HepG2 (cell line): ENCODE results near the gene B4GALT1. TPM values are rescaled to one million over a fixed set of nuclear protein-coding genes. Genes with fewer than 3 reads are reported as not detected.

Experiments
- GATAD1 ChIP-seq: IDR thresholded peaks from 2 replicates; pipeline ENCODE4 v1.6.1; 2016; ENCODE audit warnings: missing genetic modification reagents, missing compliant biosample characterization
- HNF4A ChIP-seq: sonication (generic); formaldehyde crosslinking; IDR thresholded peaks from 2 replicates; pipeline ENCODE4 v1.4.0; 2020; ENCODE audit warnings: missing genetic modification reagents
- HOXA5 ChIP-seq: sonication (generic); formaldehyde crosslinking; IDR thresholded peaks from 2 replicates; pipeline ENCODE4 v1.4.0; 2020; ENCODE audit warnings: missing genetic modification reagents
- THAP11 ChIP-seq: IDR thresholded peaks from 2 replicates; pipeline ENCODE4 v1.6.1; 2016; ENCODE audit warnings: missing biosample characterization, missing genetic modification reagents
- ZSCAN22 ChIP-seq: sonication (generic); formaldehyde crosslinking; IDR thresholded peaks from 2 replicates; pipeline ENCODE4 v1.4.0; 2020; ENCODE audit warnings: mild to moderate bottlenecking, missing genetic modification reagents
- polyA plus RNA-seq, 8 experiments: library from polyadenylated mRNA; depleted of rRNA in 3 of 8; stranded (reverse) in 7 of 8; unstranded in 1 of 8; fragments of >200 nt; fragmentation: Illumina TruSeq in 4 of 8; extraction: Trizol in 4 of 8; gene quantifications; 2 replicates each; pipeline versions ENCODE4 v1.2.1 to v1.2.3, GENCODE V29; 2011 to 2016; ENCODE audit warnings: low read depth in 4 of 8, missing spikeins in 1 of 8, mixed read lengths in 1 of 8; ENCODE audit not compliant: insufficient read depth in 1 of 8
- total RNA-seq, 5 experiments: library from RNA; depleted of rRNA; stranded (reverse); fragments of >200 nt; fragmentation: Illumina TruSeq; extraction: Trizol; gene quantifications; 2 replicates each; pipeline ENCODE4 v1.2.3, GENCODE V29; 2016; ENCODE audit warnings: low read depth in 1 of 5
- TF ChIP-seq, protein P1 (sequence below): sonication (generic); formaldehyde crosslinking; IDR thresholded peaks from 2 replicates; pipeline ENCODE4 v1.4.0; 2020; ENCODE audit warnings: mild to moderate bottlenecking, missing genetic modification reagents
- TF ChIP-seq, protein P2 (sequence below): sonication (generic); formaldehyde crosslinking; IDR thresholded peaks from 2 replicates; pipeline ENCODE4 v1.5.0; 2020; ENCODE audit warnings: missing genetic modification reagents, mild to moderate bottlenecking, borderline replicate concordance
- TF ChIP-seq, protein P3 (sequence below): sonication (generic); formaldehyde crosslinking; IDR thresholded peaks from 2 replicates; pipeline ENCODE4 v1.5.0; 2020; ENCODE audit warnings: missing genetic modification reagents, mild to moderate bottlenecking, borderline replicate concordance
- TF ChIP-seq, protein P4 (sequence below): sonication (generic); formaldehyde crosslinking; IDR thresholded peaks from 2 replicates; pipeline ENCODE4 v1.4.0; 2020; ENCODE audit warnings: missing genetic modification reagents, borderline replicate concordance
- TF ChIP-seq, protein P5 (sequence below): sonication (generic); formaldehyde crosslinking; IDR thresholded peaks from 2 replicates; pipeline ENCODE4 v1.4.0; 2020; ENCODE audit warnings: missing genetic modification reagents, mild to moderate bottlenecking, borderline replicate concordance
- TF ChIP-seq, protein P6 (sequence below): sonication (generic); formaldehyde crosslinking; IDR thresholded peaks from 2 replicates; pipeline ENCODE4 v1.4.0; 2020; ENCODE audit warnings: missing genetic modification reagents
- TF ChIP-seq, protein P7 (sequence below): sonication (generic); formaldehyde crosslinking; IDR thresholded peaks from 2 replicates; pipeline ENCODE4 v1.4.0; 2020; ENCODE audit warnings: missing genetic modification reagents

Gene B4GALT1
- total and polyA plus RNA-seq, 2 of the 13 experiments (the other 11 are each of a cell fraction or from before 2014, with no cell fraction given), result 15.7 to 33.5 TPM

DNA sequence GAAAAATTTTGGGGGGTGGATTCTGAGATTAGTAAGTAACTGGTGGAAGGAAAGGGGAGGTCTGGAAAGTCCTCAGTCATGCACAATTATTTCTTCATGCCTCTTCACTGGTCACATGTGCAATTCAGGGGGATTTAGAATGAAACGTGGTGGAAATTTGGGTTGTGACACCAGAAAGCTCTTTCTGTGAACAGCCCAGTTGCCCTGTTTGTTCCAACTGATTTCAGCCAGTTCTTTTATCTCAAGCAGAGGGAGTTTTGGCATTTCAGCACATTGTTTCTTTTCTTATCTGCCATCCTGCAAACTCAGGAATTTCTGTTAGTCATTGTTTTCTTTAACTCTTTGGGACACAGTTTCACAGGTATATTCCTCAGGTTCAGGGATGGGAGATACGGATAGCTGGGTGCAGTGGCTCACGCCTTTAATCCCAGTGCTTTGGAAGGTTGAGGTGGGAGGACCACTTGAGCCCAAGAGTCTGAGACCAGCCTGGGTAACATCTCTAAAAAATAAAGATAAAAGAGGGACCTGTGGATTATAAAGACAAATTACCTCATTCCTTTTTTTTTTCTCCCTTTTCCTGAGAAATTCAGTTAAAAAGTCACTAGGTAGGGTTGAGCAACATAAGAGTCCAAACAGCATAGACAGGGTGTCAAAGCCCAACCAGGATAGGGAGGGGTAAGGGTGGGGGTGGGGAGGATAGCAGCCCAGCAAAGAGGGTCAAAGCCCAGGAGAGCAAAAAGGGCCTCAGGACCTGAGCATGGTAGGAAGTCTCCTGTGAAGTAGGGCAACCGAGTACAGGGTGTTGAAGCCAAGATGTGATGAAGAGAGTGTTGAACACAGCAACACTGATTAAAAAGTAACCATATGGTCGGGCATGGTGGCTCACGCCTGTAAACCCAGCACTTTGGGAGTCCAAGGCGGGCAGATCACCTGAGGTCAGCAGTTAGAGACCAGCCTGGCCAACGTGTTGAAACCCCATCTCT, 5.4 kb upstream of the B4GALT1 start (continued):
- TF ChIP-seq GATAD1 (CRISPR knock-in tag), result no peak
- TF ChIP-seq, protein P1, sequence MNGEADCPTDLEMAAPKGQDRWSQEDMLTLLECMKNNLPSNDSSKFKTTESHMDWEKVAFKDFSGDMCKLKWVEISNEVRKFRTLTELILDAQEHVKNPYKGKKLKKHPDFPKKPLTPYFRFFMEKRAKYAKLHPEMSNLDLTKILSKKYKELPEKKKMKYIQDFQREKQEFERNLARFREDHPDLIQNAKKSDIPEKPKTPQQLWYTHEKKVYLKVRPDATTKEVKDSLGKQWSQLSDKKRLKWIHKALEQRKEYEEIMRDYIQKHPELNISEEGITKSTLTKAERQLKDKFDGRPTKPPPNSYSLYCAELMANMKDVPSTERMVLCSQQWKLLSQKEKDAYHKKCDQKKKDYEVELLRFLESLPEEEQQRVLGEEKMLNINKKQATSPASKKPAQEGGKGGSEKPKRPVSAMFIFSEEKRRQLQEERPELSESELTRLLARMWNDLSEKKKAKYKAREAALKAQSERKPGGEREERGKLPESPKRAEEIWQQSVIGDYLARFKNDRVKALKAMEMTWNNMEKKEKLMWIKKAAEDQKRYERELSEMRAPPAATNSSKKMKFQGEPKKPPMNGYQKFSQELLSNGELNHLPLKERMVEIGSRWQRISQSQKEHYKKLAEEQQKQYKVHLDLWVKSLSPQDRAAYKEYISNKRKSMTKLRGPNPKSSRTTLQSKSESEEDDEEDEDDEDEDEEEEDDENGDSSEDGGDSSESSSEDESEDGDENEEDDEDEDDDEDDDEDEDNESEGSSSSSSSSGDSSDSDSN (CRISPR knock-in tag), result no peak
- TF ChIP-seq HOXA5, result no peak
- TF ChIP-seq, protein P2, sequence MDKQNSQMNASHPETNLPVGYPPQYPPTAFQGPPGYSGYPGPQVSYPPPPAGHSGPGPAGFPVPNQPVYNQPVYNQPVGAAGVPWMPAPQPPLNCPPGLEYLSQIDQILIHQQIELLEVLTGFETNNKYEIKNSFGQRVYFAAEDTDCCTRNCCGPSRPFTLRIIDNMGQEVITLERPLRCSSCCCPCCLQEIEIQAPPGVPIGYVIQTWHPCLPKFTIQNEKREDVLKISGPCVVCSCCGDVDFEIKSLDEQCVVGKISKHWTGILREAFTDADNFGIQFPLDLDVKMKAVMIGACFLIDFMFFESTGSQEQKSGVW (CRISPR knock-in tag), result no peak
- TF ChIP-seq, protein P3, sequence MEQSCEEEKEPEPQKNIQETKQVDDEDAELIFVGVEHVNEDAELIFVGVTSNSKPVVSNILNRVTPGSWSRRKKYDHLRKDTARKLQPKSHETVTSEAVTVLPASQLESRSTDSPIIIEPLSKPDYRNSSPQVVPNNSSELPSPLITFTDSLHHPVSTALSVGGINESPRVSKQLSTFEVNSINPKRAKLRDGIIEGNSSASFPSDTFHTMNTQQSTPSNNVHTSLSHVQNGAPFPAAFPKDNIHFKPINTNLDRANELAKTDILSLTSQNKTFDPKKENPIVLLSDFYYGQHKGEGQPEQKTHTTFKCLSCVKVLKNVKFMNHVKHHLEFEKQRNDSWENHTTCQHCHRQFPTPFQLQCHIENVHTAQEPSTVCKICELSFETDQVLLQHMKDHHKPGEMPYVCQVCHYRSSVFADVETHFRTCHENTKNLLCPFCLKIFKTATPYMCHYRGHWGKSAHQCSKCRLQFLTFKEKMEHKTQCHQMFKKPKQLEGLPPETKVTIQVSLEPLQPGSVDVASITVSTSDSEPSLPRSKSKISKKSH (CRISPR knock-in tag), result no peak
- TF ChIP-seq, protein P4, sequence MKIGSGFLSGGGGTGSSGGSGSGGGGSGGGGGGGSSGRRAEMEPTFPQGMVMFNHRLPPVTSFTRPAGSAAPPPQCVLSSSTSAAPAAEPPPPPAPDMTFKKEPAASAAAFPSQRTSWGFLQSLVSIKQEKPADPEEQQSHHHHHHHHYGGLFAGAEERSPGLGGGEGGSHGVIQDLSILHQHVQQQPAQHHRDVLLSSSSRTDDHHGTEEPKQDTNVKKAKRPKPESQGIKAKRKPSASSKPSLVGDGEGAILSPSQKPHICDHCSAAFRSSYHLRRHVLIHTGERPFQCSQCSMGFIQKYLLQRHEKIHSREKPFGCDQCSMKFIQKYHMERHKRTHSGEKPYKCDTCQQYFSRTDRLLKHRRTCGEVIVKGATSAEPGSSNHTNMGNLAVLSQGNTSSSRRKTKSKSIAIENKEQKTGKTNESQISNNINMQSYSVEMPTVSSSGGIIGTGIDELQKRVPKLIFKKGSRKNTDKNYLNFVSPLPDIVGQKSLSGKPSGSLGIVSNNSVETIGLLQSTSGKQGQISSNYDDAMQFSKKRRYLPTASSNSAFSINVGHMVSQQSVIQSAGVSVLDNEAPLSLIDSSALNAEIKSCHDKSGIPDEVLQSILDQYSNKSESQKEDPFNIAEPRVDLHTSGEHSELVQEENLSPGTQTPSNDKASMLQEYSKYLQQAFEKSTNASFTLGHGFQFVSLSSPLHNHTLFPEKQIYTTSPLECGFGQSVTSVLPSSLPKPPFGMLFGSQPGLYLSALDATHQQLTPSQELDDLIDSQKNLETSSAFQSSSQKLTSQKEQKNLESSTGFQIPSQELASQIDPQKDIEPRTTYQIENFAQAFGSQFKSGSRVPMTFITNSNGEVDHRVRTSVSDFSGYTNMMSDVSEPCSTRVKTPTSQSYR, result peak; percentile 80
- TF ChIP-seq, protein P5, sequence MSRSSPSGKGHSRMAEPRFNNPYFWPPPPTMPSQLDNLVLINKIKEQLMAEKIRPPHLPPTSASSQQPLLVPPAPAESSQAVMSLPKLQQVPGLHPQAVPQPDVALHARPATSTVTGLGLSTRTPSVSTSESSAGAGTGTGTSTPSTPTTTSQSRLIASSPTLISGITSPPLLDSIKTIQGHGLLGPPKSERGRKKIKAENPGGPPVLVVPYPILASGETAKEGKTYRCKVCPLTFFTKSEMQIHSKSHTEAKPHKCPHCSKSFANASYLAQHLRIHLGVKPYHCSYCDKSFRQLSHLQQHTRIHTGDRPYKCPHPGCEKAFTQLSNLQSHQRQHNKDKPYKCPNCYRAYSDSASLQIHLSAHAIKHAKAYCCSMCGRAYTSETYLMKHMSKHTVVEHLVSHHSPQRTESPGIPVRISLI (CRISPR knock-in tag), result peak; percentile 78; the same call in 1 of the 2 replicates
- TF ChIP-seq ZSCAN22, result no peak
- TF ChIP-seq, protein P6, sequence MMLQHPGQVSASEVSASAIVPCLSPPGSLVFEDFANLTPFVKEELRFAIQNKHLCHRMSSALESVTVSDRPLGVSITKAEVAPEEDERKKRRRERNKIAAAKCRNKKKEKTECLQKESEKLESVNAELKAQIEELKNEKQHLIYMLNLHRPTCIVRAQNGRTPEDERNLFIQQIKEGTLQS, result peak; percentile 76
- no peak for TF ChIP-seq THAP11 (CRISPR knock-in tag)
- peak; percentile 65 for TF ChIP-seq HNF4A (CRISPR knock-in tag)
- TF ChIP-seq, protein P7, sequence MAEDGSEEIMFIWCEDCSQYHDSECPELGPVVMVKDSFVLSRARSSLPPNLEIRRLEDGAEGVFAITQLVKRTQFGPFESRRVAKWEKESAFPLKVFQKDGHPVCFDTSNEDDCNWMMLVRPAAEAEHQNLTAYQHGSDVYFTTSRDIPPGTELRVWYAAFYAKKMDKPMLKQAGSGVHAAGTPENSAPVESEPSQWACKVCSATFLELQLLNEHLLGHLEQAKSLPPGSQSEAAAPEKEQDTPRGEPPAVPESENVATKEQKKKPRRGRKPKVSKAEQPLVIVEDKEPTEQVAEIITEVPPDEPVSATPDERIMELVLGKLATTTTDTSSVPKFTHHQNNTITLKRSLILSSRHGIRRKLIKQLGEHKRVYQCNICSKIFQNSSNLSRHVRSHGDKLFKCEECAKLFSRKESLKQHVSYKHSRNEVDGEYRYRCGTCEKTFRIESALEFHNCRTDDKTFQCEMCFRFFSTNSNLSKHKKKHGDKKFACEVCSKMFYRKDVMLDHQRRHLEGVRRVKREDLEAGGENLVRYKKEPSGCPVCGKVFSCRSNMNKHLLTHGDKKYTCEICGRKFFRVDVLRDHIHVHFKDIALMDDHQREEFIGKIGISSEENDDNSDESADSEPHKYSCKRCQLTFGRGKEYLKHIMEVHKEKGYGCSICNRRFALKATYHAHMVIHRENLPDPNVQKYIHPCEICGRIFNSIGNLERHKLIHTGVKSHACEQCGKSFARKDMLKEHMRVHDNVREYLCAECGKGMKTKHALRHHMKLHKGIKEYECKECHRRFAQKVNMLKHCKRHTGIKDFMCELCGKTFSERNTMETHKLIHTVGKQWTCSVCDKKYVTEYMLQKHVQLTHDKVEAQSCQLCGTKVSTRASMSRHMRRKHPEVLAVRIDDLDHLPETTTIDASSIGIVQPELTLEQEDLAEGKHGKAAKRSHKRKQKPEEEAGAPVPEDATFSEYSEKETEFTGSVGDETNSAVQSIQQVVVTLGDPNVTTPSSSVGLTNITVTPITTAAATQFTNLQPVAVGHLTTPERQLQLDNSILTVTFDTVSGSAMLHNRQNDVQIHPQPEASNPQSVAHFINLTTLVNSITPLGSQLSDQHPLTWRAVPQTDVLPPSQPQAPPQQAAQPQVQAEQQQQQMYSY (CRISPR knock-in tag), result no peak
